COLO668 (cell line): ENCODE results near the gene JAM3.
A peak's percentile ranks its signal among the peaks of the same experiment; 100 is the strongest.

Experiments used
- DNase-seq: peaks from one replicate; lab custom pipeline; 2025; ENCODE audit not compliant: unreplicated experiment; lab: John Stamatoyannopoulos, UW

Gene JAM3

DNA sequence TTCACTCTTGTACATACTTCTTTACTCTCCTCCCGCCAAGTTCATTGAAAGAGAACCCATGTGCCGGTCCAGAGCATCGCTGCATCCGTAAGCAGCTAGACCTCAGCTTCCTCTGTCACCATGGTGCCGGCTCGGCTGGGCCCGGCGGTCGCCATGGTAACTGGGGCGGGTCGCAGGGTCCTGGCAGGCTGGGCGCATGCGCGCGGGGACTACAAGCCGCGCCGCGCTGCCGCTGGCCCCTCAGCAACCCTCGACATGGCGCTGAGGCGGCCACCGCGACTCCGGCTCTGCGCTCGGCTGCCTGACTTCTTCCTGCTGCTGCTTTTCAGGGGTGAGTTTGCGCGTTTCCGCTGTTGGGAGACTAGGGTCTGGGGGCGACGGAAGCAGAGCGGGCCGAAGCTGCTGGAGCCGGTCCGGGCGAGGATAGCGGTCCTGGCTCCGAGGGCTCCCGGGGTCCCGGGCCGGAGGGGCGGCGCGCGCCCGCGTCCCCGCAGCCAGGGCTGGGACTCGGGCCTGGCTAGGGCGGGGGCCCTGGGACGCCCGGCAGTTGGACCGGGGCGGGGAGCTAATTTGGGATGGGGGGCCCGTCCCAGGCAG is at the start of gene JAM3:
TSS of gene JAM3 (plus strand) at position 244 of the 597 bp plus-strand sequence. CDS start at position 256, 12 bp downstream.
- DNase-seq = peak; percentile 98

DNA sequence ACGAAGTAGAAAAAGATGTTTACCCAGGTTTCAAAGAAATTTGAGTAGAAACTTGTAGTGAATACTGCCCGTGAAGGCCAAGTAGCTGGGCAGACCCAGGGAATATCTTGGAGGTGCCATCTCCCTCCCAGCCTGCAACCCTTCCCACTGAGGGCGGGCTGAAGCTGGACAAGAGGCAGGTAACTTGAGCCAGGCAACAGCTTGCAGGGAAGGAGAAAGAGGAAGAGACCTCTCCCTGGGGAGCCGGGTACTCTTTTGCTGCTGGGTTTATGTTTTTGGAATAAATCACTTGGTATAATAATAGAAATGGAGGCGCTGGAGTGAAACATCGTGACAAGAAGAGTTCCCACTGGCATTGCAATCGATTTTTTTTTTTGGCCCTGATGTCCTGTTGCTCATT is 49.4 kb upstream of the JAM3 start:
- no peak for DNase-seq

DNA sequence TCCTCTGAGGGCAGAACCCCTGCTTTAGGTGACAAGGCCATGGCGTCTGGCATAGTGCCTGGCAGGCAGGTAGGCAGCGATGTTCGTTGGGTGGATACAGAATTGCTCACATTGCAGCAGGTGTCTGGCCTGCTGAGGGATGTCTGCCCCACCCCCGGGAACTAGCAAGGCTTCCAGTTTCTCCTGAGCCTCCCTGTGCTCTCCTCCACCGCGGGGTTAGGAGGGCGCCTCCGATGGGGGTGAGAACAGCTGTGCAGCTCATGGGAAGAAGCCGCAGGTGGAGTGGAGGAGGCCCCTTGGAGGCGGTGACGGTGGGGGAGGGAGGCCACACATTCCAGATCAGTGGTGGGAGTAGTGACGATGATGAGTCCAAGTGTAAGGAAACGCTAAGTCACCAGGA is 48.3 kb upstream of the JAM3 start:
- DNase-seq = no peak

DNA sequence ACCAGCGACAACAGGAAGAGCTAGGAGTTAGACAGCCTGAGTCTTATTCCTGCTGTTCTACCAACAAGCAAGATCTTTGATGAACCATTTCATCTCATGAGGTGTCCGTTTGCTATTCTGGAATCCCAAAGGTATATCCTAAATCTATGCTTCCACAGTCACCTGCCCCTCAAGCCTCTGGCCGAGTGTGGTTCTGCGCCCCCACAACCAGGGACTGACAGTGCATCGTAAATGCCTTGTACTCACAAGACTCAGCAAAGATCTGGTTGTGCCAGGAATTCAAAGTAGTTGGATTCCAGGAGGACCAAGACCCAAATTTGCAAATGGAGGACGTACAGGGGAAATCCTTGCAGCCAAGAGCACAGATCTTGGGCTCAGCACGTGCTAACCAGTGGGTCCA is 47.5 kb upstream of the JAM3 start:
- DNase-seq = no peak

DNA sequence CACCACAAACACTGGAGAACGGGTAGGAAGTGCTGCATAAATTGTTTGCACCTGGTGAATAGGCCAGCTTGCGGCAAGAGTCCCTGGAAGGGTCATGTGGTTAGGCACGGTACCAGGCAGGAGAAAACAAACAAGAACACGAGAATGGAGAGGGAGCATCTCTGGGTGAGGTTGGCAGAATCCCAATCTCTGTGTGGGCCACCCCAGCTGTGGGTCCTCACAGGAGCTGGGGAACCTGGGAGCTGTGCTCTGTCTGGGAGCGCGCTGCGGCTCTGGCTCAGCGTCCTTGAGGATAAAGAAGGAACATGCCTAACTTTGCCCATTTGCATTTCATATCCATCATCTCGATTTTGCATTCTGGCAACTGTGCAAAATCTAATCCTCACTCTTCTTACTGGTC is 46.1 kb upstream of the JAM3 start:
- DNase-seq = no peak

DNA sequence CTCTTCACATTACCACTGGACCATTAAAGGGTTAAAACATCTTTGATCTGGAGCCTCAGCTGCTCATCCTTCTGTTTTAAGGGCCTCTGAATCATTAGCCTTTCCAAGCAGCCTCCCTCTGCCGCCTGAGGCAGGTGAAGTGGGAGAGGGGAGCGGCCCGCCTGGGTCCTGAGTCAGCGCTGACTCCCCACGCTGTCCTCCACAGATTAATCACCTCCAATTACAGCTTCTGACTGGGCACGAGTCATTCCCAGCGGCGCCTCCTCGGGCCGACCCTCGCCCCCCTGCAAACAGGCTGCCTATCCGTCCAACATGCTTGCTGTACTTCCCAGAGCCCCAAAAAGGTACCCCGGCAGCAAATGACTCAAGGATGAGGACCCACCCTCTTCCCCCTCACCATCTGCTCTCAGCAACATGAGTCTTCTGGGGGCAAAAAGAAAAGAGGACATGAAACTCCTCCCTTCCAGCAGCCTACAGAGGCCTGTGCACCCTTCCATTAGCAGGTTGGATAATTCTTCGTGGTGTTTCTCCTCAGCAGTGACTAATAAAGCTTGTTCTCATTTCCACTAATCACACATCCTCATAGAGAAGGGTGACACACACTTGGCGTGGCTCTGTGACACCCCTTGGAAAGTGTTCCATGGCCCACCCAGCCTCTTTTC is 44.3 kb upstream of the JAM3 start:
- DNase-seq = no peak

DNA sequence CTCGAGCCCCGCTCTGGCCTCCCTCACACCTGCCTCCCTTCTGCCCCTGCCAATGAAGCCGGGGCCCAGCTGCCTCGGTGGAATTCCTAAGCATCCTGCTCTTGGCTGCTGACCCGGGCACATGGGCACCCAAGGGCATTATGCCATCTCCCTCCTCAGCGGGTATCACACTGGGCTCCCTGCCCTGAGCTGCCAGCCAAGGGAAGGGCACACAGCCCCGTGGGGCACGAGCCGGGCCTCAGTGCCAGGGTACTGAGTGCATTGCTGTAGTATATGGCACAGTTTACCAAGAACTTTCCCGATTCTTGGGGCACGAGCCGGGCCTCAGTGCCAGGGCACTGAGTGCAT is 43.8 kb upstream of the JAM3 start:
- DNase-seq = no peak

DNA sequence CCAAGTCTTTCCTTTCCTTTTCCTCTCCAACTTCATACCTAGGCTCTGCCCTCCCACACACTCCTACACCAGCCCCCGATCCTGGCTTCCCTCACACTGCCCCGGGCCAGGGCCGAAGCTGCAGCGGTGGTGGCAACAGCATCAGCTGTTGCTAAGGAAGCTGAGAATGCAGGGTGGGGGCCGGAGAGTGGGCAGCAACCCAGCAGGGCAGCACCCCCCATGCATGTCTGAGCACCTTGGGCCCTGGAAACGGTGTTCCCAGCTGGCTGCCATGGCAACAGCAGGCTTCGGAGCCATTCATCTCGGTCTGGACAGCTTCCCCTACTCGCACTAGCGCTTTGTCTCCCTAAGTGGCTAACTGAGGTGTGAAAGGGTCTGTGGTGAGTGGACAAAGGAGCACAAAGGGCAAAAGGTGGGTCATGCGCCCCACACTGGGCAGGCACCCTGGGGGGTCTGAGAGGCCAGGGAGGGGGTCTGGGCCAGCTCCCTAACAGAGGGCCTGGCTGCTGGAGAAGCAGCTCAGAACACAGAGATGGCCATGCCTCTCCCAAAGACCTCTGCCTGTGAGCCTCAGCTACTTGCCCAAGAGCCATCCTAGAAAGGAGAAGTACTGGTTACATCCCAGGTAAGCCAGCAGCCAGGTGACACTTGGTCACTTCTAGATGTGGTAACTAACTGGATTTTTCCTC is 42.1 kb upstream of the JAM3 start:
- DNase-seq = no peak

DNA sequence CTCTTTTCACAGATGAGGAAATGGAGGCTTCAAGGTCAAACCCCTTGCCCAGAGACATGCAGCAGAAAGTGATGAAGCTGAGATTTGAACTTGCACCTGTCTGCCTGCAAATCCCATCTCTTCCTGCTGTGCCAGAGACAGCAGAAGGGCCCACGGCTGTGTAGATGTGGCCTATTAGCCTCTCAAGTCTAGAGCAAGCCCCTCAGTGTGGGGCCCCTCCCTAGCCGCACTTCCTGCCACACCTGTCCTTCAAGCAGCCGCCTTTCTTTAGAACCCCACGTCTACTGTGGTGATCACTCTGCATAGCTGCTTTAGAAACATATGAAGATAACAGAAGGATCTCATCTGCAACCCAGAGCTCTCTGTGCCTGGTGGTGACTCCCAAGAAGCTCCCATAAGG is 41.2 kb upstream of the JAM3 start:
- no peak for DNase-seq

DNA sequence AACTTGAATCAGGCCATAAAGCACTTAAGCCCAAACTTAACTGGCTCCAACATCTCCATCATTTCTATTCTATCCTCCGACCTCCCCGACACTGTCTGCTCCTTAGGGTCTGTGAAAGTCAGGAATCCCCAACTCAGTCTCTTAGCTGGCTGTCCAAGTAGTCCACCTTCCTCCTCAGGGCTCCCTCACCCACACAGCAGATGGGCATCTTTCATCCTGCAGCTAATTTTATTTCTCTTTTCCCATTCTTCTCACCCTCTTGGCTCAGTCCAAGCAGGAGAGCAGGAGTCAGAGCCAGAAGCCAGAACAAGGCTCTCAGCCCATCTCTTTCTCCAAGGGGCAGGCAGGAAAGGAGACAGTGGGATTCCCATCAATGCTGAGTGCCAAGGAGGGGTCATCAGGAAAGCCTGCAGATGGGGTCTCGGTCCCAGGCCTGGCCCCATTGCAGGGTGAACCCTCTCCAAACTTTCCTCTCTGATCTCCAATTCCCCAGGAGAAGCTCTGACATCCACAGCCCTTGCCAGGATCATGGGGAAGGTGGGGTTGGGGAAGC is 40.4 kb upstream of the JAM3 start:
- no peak for DNase-seq

DNA sequence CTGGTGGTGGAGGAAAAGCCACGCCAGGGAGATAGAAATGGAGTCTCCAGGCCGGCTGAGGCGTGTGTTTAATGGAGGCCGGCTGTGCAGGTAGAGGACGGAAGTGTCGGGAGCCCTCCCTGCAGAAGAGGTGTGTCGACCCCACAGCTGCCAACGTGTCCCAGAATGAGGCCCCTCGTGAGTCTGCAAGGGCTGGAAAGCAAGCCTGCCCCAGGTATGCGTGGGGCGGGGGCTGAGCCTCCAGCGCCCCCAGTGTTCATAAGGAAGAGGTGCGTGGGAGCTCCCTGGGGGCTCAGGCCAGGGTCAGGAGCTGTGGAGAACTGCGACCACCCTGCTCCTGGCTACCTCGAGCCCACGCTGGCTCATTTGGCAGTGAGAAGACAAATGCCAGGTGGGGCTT is 38.0 kb upstream of the JAM3 start:
- DNase-seq = no peak

DNA sequence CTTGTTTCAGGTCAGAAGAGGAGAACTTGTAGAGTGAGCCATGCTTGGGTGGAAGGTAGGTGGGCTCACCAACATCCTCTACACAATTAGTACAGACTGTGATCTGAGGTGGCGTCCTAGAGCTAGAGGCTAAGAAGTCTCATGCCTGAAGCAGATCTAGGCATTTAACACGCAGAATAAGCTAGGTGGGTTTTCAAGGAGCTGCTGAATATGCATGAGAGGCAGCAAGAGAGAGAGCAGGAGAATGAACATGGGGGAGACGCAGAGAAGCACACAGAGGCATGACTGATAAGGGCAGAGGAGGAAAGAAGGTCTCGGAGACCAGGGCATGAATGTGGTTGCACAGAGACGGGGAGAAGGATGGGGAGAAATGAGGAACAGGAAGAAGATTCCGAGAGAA is 36.8 kb upstream of the JAM3 start:
- no peak for DNase-seq

DNA sequence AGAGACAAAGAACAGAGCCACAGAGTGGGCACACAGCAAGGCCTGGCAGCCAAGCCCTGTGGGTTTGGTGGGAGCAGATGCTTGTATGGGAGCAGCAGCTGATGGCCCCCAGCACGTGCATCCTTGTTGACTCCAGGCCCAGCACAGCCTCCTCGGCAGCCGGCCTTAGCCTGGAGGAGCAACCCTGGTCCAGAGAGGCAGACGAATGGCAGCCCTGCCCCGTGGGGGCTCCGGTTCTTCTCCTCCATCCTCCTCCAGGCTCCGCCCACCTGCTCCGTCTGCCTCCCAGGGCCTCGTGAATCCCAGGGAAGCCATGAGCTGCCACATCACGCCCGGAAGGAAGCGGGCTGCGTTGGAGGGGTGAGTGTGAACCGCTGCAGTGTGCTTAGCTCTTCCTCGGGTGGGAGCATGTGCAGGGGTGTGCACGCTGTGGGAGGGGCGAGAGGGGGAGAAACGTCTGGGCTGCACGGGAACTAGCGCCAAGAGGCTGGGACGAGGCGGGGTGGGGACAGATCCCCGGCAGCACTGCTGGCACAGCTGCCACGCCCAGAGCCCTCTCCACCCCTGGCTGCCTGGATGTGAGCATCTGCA is 36.3 kb upstream of the JAM3 start:
- no peak for DNase-seq

DNA sequence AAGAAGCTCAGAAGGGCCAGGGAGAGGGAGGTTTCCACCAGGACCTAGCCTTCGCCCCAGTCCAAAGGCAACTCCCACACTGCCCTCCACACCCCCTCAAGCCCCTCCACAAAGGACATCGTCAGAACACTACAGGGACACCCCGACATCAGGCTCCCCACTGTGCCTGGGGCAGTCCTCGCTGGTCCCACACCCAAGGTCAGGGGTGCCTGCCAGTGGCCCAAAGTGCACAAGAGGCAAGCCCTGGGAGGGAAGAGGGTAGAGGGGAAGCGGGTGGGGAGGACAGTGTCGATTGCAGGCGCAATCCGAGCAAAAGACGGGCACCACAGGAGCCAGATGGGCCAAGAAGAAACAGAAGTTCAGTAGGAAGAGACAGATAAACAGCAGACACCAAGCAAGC is 35.6 kb upstream of the JAM3 start:
- DNase-seq = no peak

DNA sequence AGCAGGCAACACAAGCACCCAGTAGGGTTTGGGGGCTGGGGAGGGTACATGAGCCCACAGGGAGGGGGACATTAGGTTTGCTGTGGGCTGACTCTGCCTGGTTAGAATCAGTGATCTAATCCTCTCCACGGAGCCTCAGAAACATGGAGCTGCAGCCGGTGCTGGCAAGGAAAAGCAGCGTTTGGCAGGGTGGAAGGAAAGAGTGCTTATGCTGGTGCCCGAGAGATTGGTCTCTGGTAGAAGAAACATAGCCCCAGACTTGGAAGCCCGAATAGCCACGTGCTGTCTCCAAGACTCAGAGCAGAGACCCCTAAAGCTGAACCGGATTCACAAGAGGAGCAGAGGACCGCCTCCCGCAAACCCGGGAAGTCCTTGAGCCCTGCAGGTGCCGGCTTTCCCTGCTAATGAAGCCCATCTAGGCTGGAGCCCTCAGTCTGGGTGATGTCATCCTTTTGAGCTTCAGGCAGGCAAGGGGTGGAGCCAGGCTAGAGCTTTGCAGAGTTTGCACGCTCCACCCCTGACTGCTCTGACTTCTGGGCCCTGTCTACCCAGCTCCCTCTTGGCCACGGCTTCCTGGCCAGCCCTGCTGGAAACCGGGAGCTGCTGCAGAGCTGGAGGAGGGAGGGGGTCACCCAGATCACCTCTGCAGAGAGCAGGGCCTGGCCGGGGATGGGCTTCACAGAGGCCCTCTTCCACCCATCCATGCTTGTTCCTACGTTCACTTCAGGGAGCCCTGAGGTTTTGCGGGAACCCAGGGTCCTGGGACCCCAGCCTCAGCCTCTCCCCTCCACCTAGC is 35.0 kb upstream of the JAM3 start:
- peak; percentile 90 for DNase-seq

DNA sequence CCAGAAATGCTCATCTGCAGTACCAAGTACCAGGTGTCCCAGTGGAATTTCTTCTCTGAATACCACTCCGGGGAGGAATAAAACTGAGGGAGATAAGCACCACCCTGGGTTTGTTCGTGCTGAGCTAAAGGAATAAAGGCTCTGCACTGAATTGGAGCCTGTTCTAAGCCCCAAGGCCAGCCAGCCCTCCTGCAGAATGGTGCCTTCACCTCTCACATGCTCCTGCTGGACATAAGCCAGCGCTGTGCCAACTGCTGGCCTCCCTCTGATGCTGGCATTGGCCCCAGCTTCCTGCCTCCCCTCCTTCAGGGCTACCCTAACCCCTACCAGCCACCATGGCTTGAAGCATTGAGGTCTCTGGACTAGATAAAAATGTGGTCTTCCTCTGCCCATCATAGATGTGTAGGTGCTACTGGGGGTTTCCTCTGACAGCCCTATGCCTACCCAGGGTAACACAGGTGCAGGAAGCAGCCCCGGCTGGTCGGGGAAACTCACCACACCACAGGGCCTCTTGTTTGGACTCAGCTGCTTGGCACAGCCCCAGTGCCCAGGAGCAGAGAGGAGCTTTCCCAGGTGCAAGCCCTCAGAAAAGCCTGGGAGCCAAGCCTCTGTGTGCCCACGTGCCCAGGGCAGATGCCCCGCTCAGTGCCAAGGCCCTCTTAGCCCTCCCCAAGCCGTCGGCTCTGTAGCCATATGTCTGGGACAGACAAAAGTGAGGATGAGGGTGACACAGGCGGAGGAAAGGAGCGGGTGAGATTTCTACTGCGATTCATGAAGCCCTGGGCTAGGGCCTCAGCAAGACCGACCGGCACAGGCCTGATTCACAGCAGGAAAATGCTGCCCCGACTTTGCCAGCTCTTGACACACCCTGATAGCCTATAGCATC is 34.1 kb upstream of the JAM3 start:
- DNase-seq = peak; percentile 12

DNA sequence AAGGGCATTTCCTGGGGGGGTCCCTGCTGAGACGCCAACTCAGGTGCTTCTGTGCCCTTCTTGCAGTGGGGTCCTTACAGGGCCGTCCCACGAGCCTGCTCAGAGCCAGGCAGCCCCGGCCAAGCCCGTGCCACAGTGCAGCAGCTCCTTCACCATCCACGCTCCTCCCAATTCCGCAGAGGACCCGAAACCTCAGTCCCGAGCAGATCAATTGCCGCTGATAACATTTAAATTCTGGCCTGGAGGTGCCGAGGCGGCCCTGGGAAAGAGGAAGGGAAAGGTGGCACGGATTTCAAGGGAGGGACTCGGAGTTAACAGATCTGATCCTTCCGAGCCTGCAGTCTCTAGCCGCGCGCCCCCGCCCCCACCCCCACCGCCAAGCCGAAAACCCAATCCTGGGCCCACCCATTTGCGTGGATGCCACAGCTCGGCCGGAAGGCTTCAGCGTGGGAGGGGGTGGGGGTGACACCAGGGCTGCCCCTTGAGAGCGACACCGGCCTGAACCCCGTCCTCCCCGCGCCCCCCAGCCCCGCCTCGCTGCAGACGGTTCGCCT is 32.3 kb upstream of the JAM3 start:
- no peak for DNase-seq

DNA sequence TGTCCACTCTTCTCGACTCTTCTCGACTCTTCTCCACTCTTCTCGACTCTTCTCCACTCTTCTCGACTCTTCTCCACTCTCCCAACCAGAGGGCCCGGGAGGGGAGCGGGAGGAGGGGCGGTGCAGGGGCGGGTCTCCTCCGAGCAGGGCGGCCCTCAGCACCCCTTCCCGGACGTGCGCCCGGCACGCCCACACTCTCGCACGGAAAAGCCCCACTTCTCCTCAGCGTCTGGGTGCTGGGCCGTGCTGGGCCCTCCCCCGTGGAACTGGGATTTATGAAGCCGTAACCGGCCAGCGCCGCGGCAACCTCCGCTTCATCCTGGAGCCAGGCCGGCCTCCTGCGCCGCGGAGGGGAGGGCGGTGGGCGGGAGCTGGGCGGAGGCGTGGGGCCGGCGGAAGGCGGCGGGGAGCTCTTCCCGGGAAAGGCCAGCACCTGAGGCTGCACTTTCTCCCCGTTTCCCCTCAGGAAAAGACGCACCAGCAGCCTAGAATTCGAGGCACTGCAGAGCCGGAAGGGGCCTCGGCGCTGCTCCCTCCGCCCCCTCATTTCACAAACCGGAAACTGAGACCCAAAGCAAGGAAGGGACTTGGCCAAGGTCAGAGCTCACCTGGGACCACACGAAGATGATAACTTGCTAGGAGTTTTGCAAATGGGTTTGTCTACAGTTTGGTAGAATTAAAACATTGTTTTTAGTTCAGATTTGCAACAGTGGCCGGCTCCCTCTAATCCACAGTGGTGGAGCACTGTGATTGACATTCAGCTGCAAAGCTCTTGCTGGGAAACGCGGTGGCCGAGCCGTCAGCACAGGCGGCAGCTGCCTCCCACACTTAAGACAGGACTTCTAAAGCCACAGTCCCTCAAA is 31.6 kb upstream of the JAM3 start:
- peak; percentile 70 for DNase-seq

DNA sequence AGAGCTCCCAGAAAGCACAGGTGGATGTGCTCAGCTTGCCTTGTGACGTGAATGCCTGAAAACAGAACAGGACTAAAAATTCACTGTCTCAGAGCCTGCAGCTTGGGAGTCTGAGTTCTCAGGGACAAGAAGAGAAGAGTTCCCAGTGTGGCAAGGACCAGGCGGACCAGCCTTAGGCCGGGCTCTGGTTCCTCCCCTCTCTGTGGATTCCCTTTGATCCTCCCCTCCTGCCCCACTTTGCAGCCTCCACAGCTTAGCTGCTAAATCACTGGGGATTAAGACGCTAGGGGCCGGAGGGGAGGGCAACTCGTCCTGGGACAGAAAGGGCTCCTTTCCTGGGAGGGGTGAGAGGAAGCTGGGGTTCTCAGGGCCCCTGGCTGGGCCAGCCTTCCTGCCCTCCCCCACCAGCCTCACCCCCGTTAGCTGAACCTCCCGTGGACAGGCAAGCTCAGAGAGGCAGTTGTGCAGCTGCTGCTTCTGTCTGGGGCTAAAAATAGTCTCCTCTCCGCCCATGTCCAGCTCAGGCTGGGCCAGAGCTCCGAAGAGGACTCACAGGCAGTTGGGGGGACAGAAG is 29.9 kb upstream of the JAM3 start:
- no peak for DNase-seq
